Loucy (cell line): ENCODE data around the gene ALPK3.

ENCODE experiments used
- CTCF ChIP-seq: fragments of 200-600 bp; sonication (generic); conservative IDR thresholded peaks from 2 replicates; pipeline ENCODE4 v1.5.1; 2014; ENCODE audit warnings: mild to moderate bottlenecking, antibody characterized with exemption, low read length
- EZH2phosphoT487 ChIP-seq: fragments of 200-600 bp; IDR thresholded peaks from 2 replicates; pipeline ENCODE4 v1.6.1; 2018; ENCODE audit warnings: antibody characterized with exemption, mild to moderate bottlenecking, moderate library complexity, borderline replicate concordance

DNA sequence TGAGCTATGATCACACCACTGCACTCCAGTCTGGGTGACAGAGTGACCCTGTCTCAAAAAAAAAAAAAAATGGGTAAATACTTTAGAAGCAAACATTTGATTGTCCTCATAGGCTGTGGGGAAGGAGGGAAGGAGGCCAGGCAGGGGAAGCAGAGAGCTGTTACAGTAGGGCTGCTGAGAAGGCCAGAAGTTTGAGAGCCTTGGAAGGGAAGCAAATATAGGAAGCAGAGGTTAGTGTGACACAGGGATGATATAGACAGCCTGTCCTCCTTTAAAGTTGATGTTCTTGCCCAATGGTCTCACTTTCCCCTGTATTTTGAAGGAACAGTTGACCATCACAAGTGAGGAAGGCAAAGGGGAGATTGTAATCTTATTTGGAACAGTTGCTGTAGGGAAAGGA lies 5.3 kb upstream of the ALPK3 start:
- TF ChIP-seq EZH2phosphoT487, result no peak
- TF ChIP-seq CTCF, result no peak
